Esophagus muscularis mucosa (tissue), 3 donors: ENCODE data around the gene DSCAML1.

Source experiments
- CTCF ChIP-seq, 3 experiments: fragments of 200-600 bp in 2 of 3; fragments of 450-650 bp in 1 of 3; sonication (generic) in 2 of 3; IDR thresholded peaks; one replicate each; pipeline ENCODE4 v1.5.1; 2017 to 2019; ENCODE audit warnings: antibody characterized with exemption in 3 of 3, mild to moderate bottlenecking in 2 of 3, moderate library complexity in 1 of 3
- POLR2A ChIP-seq: fragments of 450-650 bp; IDR thresholded peaks from one replicate; pipeline ENCODE4 v1.6.1; 2017; ENCODE audit warnings: antibody characterized with exemption, moderate library complexity, mild to moderate bottlenecking, low read depth
- POLR2AphosphoS5 ChIP-seq, 2 donors: sonication (generic); formaldehyde crosslinking; IDR thresholded peaks; one replicate each; pipeline ENCODE4 v1.6.1; 2017; ENCODE audit warnings: antibody characterized with exemption in 2 of 2

- TF ChIP-seq POLR2AphosphoS5 (IDR thresholded peaks at IDR 0.05): no peak
- no peak for TF ChIP-seq CTCF (IDR thresholded peaks at IDR 0.05)
- no peak for TF ChIP-seq POLR2A
Observed at GRCh38 chr11:117605331-117605730, 191.7 kb downstream of the DSCAML1 start.
